HG02884 (cell line): ENCODE data around the gene PSTK.
A peak's percentile ranks its signal among the peaks of the same experiment; 100 is the strongest.

ENCODE experiments used
- ATAC-seq: cut with Tn5 transposase; IDR thresholded peaks from one replicate; pipeline ENCODE4 v1.9.1; 2021; ENCODE audit warnings: mild to moderate bottlenecking, moderate library complexity; ENCODE audit not compliant: unreplicated experiment

Gene PSTK

GRCh38 chr10:122990278-122990677, 10.1 kb downstream of the PSTK start:
- no peak for ATAC-seq

DNA sequence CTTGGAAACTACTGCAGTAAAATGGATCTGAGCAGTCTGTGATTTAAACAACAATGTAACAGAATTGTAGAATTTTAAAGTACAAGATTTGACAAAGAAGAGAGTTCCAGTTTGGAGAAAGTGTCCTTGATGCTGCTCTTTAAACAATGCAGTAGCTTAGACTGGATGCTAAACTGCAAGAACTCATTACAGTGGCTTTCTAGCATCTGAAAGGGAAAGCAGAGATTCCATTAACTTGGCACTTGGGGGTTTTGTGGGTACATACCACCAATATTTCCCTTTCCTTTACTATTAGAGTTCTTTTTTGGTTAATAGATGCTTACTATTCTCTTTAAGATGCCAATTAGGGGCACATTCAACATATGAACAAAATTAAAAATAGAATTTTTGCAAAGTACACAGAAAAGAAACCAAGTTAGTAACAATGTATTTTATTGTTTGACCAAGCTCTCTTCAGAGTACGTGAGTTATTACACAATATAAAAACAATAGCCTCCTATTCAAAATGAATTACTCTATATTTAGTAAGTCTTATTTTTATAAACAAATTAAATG, 11.9 kb downstream of the PSTK start:
- ATAC-seq, result no peak

DNA sequence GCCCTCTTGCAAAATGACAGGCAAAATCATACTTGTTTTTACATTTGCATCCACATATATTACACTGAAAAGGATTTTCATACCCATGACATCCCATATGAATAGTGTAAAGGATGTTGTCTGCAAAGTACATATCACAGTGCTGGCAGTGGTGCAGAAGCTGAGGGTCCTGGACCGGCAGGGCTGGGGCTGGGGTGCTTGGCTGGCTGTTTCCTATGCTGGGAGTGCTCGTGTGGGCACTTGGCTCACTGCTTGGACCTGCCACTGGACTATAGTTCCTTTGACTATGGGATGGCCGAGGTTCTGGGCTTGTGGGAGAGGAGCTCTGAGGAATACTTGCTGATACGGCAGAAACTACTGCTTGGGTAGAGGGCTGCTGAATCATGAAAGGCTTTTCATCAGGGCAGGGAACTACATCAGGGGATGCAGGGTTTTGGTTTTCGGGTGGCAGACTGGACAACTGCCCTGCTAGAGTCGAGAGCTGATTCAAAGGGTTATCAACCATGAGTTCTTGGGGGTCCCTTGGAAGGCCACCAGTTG, 13.7 kb downstream of the PSTK start:
- no peak for ATAC-seq

- ATAC-seq, result no peak
Observed at GRCh38 chr10:122995936-122996335, 15.7 kb downstream of the PSTK start.

GRCh38 chr10:122997864-122998263, 17.7 kb downstream of the PSTK start:
- no peak for ATAC-seq

- ATAC-seq, result no peak
Observed at GRCh38 chr10:122998360-122998917, 18.2 kb downstream of the PSTK start.

DNA sequence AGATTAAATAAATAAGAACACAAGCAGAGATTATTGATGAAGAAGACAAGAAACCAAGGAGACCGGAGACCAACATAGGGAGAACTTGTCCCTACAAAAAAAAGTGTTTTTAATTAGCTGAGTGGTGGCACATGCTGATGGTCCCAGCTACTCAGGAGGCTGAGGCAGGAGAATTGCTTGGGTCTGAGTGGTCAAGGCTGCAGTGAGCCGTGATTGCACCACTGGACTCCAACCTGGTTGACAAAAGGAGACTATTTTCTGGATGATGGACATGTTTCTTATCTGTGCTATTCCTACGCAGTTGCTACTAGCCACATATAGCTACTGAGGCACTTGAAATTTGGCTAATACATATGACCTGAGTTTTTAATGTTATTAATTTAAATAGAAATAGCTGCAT, 18.7 kb downstream of the PSTK start:
- no peak for ATAC-seq

- no peak for ATAC-seq
Observed at GRCh38 chr10:122999347-122999746, 19.1 kb downstream of the PSTK start.

GRCh38 chr10:123000155-123000554, 20.0 kb downstream of the PSTK start:
- no peak for ATAC-seq

DNA sequence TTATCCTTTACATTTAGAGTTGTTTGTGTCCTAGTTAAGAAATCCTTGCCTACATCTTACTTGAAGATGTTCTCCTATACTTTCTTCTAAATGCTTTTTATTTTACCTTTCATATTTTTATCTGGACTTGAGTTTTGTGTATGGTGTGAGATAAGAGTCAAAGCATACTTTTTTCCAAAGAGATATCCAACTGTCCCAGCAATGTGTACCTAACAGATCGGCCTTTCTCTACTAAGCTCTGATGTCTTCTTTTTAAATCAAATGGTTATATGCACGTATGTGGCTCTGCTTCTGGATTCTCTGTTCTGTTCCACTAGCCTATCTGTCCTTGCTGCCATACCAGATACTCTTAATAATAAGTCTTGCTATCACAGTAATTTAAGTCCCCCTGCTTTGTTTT, 21.2 kb downstream of the PSTK start:
- ATAC-seq, result no peak

GRCh38 chr10:123004298-123004697, 24.1 kb downstream of the PSTK start:
- no peak for ATAC-seq

- peak; percentile 29 for ATAC-seq
Observed at GRCh38 chr10:123007558-123008354, 27.6 kb downstream of the PSTK start.

DNA sequence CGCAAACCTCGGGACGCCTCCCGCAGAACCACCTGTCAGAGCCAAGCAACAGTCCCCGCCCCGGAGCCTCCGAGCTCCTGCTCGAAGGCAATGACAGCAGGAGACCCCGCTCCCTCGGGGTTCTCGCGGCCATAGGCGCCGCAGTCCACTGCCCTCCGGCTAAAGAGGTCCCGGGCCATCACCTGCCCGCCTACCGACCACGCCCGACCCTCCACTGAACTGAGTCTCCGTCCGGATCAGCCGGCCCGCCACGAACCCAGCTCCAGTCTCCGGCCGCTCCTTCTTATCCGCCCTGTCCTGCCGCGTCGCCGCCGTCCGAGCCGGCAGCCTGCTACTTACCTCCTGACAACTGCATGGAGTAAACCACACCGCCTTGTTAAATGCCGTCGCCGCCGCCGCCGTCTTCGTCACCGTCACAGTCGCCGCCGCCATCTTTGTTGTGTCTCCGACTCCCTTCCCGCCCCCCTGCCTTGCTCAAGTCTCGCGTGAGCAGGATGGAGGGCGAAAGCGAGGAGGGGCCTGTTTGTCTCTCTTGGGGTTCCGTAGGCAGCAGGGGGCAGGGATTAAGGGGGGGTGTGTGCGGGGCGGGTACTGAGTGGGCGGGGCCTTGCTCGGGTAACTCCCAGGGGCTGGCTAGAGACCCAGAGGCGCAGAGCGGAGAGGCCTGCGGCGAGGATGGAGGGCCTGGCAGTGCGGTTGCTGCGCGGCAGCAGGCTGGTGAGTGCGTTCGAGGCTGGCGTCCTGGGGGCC, 28.3 kb downstream of the PSTK start, which contains the start of the genes ACADSB and IKZF5:
Gene ACADSB (plus strand): TSS at position 652 of the 750 bp plus-strand sequence. CDS start 24 bp downstream, at position 676.
Gene IKZF5 (minus strand): TSS at position 441 of the 750 bp plus-strand sequence. CDS start 10,170 bp downstream, outside the sequence.
- ATAC-seq, result peak; percentile 72

DNA sequence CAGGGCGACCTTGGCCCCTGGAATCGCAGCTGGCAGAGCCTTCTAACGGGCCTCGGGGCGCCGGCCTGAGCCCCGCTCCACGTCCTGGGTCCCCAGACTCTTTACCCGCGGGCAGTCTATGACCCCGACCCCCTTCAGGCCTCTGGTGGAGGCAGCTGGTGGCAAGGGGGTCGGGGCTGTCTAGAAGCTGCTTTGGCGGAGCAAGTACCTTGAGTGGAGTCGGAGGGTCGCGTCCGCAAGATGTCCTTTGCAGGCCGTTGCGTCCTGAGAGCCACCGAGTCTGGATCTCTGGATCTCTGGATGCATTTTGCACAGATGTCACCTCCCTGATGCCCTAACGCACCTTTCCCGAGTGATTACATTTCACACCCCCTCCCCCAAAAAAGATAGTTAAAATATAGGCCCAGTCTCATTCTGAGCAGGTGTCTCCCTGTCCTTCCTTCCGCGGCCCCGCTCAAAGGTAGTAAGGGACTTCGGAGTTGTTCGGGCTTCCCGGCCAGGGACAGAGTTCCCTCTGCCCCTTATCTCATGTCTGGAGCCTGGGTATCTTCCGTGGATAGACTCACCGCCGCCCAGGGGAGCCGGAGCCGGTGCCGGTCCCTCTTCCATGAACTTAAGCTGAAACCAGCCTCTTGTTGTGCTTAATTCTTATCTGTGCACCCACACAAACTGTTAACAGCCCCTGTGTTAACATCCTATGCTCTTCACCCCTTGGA, 29.1 kb downstream of the PSTK start:
- peak; percentile 8 for ATAC-seq

- no peak for ATAC-seq
Observed at GRCh38 chr10:123011987-123012386, 31.8 kb downstream of the PSTK start.

- ATAC-seq, result no peak
Observed at GRCh38 chr10:123013456-123014419, 33.5 kb downstream of the PSTK start.

GRCh38 chr10:123014772-123015171, 34.6 kb downstream of the PSTK start:
- no peak for ATAC-seq

GRCh38 chr10:123016228-123016627, 36.0 kb downstream of the PSTK start:
- no peak for ATAC-seq

DNA sequence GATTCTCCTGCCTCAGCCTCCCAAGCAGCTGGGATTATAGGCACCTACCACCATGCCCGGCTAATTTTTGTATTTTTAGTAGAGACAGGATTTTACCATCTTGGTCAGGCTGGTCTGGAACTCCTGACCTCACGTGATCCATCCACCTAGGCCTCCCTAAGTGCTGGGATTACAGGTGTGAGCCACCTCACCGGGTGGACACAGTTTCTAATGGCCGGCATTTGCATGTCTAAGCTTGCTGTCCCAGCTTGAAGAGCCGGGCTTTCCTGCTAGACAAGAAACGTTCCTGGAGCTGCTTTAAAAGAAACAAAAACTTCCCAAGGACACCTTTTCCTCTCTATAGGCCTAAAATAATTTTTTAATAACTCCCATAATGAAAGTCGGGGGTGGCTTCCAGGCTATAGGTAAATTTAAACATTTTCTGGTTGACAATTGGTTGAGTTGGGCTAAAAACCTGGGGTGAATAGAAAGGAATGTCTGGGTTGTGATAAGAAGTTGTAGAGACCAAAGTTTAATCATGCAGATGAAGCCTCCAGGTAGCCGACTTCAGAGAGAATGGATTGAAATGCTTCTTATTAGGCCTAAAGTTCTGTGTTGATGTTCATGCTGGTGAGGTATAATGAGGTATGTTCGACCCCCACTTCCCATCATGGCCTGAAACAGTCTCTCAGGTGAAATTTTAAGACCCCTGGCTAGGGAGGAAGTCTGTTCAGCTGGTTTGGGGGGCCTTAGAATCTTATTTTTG, 37.4 kb downstream of the PSTK start:
- no peak for ATAC-seq
